ENCODE data around the gene RNF207.

The RNF207 gene

DNA sequence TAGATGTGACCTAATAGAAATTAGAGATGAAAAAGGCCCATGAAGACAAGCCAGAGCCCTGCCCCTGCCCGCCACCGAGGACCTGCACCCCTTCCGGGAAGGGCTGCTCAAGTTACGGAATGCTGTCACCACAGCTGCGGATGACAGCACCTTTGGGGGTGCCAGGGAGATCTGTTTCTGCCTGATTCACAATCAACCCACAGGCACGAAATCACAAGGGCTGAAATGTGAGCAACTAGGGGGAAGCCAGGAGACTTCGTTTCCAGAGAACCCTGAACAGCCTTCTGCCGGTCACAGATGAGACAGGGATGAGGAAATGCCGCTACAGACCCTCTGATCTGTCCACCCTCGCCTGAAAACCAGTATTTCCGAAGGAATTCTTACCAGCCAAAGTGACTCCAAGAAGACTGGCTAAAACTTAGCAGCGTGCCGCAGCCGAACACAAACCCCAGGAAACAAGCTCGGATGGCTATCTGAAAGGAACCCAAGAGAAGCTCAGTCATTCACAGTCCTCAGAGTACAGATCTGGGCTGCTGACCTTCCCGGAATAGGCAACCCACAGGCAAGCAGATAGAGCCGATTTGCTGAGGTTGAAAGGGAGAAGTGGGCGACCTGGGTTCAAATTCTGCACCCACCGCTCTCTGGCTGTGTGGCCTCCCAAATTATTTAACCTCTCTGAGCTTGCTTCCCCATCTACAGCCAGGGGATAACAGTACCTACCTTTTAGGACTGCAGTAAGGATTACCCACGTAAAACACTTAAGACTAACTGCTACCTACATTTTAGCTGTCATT is 28.8 kb downstream of the RNF207 start:
- no peak for DNase-seq

DNA sequence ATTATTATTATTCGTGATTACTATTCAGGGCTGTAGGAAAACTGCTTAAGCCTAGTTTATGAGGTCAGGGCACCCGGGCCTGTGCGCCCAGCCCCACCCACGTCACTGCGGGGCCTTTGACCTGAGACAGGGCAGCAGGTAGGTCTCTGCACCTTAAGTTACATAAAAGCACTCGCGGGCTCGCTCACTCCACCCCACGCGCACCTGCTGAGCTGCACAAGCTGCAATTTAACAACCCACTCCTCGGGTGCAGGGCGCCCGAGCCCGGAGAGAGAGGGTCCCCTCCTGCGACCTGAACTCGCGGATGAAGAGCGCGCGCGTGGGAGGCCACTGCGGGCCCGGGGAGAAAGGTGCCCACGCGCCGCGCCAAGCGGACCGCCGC is 29.4 kb downstream of the RNF207 start:
- peak; percentile 45 for DNase-seq

DNA sequence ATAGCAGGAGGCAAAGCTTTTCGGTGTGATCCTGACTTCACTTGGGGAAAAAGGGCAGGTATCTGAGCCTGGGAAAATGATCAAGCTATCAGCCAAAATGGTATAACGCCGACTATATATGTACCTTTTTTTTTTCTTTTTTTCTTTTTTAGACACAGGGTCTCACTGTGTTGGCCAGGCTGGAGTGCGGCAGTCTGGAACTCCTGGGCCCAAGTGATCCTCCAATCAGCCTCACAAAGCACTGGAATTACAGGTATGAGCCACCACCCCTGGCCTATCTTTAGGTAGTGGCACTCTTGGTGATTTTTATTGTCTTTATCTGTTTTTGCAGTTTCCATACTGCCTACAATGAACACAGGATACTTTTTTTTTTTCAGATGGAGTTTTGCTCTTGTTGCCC is 31.2 kb downstream of the RNF207 start:
- no peak for DNase-seq

DNA sequence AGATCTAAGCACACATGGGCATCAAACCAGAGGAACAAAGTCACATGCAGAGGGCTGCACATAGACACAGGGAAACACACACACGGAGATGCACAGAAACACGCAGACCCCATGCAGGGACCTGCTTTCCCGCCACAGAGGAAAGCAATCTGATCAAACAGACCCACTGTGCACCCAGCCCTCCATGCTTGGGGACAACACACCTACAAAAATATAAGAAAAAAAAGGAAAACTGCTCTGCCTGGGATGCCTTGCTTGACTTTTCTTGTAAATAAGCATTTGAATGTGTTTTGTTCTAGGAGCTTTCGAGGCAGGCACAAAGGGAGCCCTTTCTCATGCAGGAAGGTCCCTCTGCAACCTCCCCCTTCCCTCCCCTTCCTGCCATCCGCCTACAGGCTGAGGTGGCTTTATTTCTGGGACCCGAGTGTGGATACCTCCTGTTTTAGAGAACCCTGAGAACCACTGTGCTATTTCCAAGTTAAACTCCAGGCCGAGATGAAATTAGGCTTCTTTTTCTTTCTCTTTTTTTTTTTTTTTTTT is 33.4 kb downstream of the RNF207 start:
- DNase-seq = no peak

DNA sequence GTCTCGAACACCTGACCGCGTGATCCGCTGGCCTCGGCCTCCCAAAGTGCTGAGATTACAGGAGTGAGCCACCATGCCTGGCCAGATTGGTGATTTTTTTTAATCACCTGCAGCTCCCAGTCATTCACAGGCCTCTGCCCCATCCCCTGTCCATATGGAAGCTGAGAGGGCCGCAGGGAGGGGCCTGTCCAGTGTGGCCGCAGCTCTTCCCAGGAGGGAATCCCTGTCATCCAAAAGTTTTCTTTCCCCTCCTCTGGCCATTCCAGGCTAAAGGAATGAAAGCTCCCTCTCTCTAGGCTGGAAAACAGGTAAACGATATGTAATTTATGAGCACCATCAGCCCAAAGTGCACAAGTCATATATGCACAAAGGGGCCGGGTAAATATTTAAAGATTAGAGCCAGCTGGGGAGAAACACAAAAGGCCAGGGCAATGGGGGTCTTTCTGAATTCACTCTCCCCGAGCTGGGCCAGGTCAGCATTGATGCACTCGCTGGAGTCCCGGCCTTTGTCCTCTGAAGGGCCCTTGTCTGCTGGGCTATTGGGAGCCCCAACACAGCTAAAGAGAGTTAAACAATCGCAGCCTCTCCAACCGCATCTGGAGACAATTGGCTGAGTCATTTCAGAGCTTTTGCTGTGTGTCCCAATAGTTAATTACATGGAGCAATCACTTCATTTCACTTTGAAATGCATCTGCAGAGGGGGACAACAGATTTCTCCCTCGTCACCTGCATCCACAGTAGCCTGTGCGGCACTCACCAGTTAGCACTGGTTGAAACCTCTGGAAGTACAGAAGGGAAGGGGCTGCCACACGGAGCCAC is 34.2 kb downstream of the RNF207 start:
- no peak for DNase-seq

DNA sequence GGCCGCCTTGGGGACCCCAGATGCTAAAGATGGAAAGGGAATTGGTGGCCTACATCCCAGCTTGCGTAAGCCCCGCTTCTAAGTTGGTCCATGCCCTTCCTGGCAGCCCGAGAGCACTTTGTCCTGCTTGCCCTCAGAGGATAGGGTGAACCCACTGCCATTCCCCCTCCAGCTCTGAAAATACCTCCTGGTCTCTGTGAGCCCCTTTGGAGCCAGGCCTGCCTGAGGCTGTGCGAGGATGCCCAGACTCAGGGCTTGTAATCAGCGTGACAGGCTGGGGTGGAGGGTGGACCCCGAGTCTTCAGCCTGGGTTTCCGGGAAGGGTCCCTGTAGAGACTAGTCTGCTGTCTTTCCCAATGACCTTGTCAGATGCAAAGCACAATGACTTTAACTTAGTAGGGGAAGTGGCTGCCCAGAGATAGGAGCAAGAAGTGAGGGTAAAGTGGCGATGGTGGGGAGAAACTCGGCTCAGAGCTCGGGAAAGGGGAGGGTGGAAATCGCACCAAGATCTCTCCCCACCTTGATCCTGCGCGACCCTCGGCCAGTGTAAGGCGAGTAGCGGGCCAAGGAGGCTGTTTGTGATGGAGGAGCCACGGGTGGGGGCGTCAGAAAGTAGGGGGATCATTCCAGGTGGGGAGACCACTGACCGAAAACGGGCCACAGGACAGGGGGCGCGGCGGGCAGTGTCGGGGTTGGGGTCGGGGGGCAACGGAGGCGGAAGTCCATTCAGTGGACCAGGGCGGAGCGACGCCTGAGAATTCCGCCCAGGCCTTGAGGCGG is 35.4 kb downstream of the RNF207 start:
- no peak for DNase-seq

DNA sequence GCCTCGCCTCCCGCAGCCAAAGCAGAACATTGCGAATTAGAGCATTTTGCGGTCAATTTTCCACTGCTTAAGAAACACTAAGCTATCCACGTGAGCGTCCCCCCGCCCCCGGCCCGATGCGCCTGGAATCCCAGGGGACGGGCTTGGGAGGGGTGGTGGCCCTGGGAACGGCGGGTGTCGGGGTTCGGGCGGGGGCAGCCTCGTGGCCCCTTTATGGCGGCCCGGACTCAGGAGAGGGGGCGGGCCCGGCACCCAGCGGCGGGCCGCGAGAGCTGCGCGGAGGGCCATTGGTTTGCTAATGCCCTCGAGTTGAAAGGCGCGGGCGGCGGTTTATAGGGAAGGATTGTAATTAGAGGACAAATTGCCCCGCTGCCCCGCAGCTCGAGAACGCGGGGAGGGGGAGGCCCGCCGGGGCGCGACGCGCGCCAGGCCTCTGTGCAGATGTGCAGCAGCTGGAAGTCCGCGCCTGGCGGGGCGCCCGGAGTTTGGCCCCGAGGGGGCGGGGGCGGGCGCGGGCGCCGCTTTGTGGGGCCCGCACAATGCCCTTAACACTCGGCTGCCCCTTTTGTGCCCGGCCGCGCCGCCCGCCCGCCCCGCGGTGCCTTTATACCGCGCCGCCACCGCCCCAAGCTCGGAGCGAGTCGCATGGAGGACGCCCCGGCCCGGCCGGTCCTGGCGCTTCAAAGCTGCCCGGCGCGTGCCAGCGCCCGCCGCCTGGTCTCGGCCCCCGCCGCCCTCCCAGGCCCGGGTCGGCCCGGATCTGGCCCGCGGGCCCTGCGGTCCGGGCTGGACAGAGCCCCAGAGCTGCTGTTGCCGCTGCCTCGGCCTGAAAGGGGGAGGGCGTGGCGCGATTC is 36.2 kb downstream of the RNF207 start:
- peak; percentile 42 for DNase-seq

DNA sequence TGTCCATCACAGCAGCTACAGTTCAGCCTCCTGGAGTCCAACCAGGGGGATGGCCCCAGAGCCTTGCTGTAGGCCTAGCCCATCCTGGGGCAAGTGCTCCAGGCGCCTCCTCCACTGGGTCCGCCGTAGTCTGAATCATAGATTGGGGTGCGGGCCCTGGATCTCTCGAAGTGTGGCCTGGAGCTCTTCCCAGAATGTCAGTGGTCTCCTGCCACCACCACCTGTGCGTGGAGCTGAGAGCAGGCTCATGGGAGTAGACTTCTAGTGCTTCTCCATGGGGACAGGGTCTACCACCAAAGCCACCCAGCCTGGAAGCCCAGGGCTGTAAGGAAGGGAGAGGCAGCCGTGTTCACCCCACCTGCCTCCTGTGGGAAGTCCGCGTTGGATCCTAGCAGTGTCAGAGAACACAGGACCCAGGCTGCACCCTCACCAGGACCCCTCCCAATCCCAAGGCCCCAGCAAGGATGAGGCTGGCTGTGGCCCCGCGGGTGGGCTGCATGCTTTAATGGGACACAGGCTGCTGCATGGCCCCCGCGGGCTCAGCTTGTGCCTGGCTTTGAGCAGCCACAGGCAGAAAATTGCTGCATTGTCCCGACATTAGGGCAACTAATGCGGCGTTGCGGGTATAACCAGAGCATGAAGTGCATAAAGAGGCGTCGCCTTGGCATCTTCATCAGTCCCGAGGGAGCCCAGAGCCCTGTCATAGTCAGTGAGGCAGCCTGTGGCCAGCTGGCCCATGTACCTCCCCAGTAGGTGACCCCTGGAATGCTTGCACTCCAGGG is 37.3 kb downstream of the RNF207 start:
- DNase-seq = no peak

DNA sequence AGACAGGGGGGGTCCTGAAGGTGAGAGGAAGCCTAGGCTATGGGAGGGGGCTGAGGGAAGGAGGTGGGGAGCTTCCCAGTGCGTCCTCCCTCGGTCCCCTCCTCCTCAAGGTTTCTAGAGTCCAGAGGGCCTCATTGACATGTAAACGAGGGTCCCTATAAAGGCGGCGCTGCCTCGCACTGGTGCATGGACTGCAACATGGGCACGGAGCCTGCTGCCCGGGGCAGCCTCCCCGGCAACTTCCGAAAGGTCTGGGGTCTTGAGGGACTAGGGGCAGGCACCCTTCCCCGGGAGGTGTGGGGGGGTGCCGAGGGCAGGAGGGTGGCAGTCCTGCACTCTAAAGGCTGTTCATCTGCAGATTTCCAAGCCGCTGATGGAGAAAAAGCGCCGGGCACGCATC is 38.1 kb downstream of the RNF207 start, which contains the start of gene HES3:
HES3 (plus strand) TSS at position 187 of the 400 bp plus-strand sequence; CDS start at position 374, 187 bp downstream.
- no peak for DNase-seq

DNA sequence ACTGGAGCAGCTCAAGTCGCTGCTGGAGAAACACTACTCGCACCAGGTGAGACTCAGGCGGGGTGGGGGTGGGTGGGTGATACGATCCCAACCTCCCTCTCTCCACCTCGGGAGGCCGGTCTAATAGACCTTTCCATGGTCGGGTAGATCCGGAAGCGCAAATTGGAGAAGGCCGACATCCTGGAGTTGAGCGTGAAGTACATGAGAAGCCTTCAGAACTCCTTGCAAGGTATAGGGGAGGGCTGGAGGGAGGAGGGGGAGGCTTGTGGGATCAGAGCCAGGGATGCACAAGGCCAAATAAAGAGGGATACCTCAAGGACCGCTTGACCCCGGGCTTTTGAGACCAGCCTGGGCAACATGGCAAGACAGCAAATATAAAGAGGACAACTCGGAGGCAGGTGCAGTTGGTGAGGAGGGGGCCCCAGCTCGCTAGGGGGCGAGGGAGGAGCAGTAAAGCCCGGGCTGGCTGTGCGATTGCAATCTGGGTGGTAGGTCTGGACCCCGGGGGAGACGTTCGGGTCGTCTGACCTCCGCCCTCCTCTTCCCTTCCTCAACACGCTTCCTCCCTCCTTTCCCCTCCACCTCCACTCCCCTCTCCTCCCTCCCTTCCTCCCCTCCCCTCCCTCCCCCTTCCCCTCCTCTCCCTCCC is 38.6 kb downstream of the RNF207 start:
- DNase-seq = no peak

DNA sequence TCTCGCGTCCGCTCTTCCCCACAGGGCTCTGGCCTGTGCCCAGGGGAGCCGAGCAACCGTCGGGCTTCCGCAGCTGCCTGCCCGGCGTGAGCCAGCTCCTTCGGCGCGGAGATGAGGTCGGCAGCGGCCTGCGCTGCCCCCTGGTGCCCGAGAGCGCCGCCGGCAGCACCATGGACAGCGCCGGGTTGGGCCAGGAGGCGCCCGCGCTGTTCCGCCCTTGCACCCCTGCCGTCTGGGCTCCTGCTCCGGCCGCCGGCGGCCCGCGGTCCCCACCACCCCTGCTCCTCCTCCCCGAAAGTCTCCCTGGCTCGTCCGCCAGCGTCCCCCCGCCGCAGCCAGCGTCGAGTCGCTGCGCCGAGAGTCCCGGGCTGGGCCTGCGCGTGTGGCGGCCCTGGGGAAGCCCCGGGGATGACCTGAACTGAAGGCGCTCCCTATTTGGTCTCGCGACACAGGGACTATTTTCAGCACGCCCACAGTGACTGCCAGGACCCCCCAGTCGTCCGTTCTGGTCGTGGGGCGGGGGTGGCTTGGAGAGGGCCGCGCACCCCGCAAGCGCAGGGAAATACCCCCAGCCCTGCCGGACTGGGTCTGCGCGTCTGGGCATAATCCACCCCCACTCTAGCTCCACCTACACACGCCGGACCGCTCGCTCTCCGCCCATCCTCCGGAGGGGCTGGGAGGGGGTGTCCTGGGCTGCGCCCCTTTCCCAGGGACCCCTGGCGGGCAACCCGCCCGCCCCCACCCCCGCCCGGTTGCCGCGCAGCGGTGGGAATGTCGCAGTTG is 39.4 kb downstream of the RNF207 start:
- peak; percentile 87 for DNase-seq

DNA sequence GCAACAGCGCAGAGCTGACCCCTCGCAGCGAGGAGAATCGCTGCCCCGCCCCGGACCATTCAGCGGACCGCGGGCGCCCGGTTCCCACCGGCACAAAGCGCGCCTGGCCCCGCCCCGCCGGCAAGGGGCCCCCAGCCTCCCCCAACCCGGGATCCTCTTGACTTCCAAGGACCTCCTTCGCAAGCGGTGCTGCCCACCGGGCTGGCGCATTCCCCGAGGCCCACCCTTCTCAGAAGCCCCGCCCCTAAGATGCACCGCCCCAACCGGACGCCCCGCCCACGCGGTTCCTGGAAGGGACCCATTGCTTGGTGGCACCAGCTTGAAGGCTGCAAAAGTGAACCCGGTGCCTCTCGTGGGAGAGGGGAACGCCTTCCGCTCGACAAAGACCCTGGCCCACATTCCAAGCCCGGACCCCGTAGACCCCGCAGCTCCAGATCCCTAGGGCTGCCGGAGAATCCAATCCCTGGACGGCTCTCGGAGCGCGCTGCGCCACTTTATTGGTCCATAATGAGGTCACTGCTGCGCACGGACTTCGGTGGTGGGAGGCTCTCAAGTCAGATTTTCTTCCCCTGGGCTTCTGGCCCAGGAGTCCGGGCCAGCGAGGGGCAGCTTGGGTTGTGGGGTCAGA is 40.1 kb downstream of the RNF207 start:
- DNase-seq = peak; percentile 97

DNA sequence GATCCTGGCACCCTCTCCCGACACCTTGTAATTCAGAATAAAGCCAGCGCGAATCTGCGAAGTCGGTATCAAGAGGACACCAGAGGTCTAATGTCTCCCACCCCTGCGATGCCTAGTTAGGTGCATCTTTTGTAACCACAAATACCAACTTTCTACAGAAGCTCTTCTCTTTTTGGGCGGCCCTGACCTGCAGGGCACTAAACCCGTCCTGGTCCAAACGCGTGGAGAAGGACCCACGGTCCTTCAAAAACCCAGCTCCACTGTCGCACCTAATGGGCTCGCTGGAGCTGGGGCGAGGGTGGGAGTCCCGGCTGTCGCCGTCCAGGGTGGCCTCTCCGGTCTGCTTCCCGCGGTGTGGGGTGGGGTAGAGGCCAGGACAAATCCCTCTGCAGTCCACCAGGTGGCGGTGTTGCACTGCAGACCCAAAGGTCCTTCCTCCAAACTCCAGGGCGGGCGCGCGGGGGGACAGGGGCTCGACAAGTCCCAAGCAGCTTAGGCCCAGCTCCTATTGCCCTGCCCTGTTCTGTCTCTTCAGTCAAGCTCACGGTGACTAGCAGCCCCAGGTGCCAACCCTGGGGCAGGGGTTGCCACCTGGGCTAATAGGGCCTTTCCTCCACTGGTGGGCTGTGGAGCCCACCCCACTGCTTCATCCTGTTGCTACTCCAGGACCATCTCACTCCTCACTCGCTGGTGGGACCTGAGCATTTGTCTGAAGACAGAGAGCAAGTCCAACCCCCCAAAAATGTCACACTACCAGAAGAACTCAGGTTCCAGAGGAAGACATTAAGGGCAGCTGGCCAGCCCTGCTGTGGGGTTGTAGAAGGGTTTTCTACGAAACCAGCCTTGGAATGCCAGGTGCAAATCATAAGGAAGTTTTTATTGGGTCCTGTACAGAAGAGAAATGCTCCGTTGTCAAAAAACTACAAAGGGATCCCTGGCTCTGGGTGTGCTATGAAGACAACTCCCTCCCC is 40.9 kb downstream of the RNF207 start:
- peak; percentile 96 for DNase-seq

DNA sequence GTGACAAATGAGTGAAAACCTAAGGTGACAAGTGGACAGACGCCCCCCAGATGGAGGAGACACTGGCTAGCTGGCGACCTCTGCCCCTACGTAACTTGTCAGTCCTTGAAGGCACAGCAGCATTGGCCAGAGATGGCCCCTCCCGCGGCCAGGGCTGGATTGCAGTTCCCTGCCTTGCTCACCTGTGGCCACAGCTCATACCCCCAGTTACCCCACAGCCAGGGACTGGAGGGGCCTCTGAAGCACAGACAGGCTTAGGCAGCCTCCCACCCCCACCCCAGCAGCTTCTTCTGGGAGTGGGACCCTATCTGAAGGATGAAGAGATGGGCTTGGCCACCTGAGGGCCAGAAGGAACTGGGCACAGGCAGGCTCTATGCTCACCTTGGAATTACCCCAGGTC is 41.7 kb downstream of the RNF207 start:
- DNase-seq = no peak

DNA sequence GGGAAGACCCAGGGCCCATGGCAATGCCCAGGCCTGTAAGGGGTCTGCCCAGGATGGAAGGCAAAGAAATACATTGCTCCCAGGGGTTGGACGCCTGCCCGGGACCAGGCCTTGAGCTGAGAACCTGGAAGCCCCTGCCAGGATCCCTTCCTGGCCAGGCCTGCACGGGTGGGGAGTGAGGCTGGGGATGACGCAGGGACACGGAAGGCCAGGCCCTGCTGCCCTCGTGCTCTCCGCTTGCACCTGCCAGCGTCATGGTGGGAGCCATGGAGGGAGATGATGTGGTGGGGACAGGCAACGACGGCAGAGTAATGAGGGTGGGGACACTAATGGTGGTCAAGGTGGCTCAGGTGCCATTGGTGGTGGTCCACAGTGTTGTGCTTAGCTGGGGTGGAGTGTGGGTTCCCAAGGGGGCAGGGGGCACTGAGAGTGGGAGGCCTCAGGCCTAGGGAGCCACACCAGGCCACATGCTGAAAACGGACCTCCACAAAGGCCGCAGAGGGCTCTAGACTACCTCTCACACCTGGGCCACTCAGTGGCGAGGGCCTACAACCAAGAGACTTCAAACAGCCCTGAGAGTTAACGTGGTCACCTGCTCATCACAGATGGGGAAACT is 42.4 kb downstream of the RNF207 start:
- DNase-seq = no peak

DNA sequence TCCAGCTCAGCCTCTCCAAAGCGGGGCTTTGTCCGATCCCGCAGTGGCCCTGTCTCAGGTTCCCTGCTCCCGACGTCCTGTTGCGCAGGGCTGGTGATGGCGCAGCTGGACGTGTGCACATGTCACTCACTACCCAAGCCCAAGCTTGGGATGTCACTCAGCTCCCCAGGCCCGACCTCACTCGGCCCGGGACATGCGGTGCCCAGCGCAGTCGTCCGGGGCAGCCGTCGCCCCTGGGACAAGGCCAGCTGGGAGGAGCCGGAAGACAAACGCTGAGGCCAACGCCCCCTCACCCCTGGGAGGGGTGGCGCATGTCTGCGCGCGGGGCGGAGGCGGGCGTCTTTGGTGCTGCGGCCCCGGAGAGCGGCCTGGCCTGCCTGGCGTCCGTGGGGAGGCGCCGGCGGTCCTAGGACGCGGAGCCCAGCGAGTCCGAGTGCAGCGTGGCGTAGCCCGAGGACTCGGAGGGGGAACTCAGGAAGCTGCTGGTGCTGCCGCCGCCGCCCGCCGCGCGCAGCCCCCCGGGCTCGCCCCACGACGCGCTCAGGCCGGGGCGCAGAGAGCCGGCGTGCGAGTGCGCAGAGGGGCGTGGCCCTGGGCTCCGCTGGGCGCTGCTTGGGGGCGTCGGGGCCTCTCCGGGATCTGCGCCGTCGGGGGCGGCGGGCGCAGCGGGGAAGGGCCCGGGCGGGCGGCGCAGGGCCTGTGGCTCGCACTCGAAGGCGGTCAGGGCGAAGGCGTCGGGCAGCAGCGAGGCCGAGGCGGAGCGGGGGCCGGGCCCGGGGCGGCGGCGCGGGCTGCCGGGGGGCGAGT is 43.2 kb downstream of the RNF207 start:
- DNase-seq = peak; percentile 47
